A673 (cell line): Measurements from ENCODE around the gene DYRK1A. TPM values are rescaled to one million over a fixed set of nuclear protein-coding genes. Genes with fewer than 3 reads are reported as not detected.

Source experiments
- BruUV-seq: library from RNA; stranded (reverse); fragments of 400-500 nt; replicated peaks from 2 replicates; lab custom pipeline; 2021; lab: Mats Ljungman, UMichigan
- CTCF ChIA-PET: fragments of 300-600 bp; sonication (Branson Sonifier 250); formaldehyde crosslinking; loops from one replicate; lab custom pipeline; 2022; ENCODE audit warnings: antibody characterized with exemption; lab: Charles Lee
- POLR2A ChIA-PET: fragments of 300-600 bp; sonication (Branson Sonifier 250); formaldehyde crosslinking; loops from one replicate; lab custom pipeline; 2022; ENCODE audit warnings: antibody characterized with exemption; ENCODE audit not compliant: low non-redundant PET; lab: Charles Lee
- DNase-seq: peaks from one replicate; pipeline ENCODE4 v3.0.0-alpha.2; 2015; ENCODE audit warnings: low spot score
- H3K27ac ChIP-seq: fragments of 200-600 bp; sonication (generic); 2 replicates; pipeline ENCODE4 v1.5.1; 2016; ENCODE audit warnings: mixed run types, low read depth, mild to moderate bottlenecking, mixed read lengths, antibody characterized with exemption, low read length; ENCODE audit not compliant: poor library complexity, severe bottlenecking
- H3K27me3 ChIP-seq: fragments of 200-600 bp; sonication (generic); replicated peaks from 2 replicates; pipeline ENCODE4 v1.6.1; 2017; ENCODE audit warnings: mixed run types, low read depth, mild to moderate bottlenecking, mixed read lengths, antibody characterized with exemption, low read length; ENCODE audit not compliant: insufficient read depth, poor library complexity
- H3K36me3 ChIP-seq: fragments of 200-600 bp; sonication (generic); 2 replicates; pipeline ENCODE4 v1.6.1; 2016; ENCODE audit warnings: mixed run types, mild to moderate bottlenecking, mixed read lengths, antibody characterized with exemption, low read length; ENCODE audit not compliant: insufficient read depth, poor library complexity, severe bottlenecking
- H3K4me1 ChIP-seq: fragments of 200-600 bp; sonication (generic); 2 replicates; pipeline ENCODE4 v1.6.1; 2017; ENCODE audit warnings: mixed run types, mild to moderate bottlenecking, mixed read lengths, antibody characterized with exemption, low read length; ENCODE audit not compliant: insufficient read depth, poor library complexity, severe bottlenecking
- H3K4me3 ChIP-seq: fragments of 200-600 bp; sonication (generic); 2 replicates; pipeline ENCODE4 v1.5.1; 2016; ENCODE audit warnings: low read depth, mixed run types, mild to moderate bottlenecking, mixed read lengths, low read length; ENCODE audit not compliant: poor library complexity, severe bottlenecking
- H3K9me3 ChIP-seq: fragments of 200-600 bp; sonication (generic); 2 replicates; pipeline ENCODE4 v1.6.1; 2016; ENCODE audit warnings: mixed run types, low read depth, mild to moderate bottlenecking, mixed read lengths, antibody characterized with exemption, low read length; ENCODE audit not compliant: poor library complexity, severe bottlenecking
- EZH2 ChIP-seq: fragments of 200-600 bp; sonication (generic); IDR thresholded peaks from 2 replicates; pipeline ENCODE4 v1.6.1; 2017; ENCODE audit warnings: borderline replicate concordance, low read depth, mild to moderate bottlenecking, mixed read lengths, antibody characterized with exemption, low read length; ENCODE audit not compliant: poor library complexity, severe bottlenecking
- intact Hi-C: fragments of 100-400 bp; cut with micrococcal nuclease; formaldehyde crosslinking; loops from one replicate; pipeline ENCODE4 v1.10.0; 2022; ENCODE audit not compliant: unreplicated experiment
- total RNA-seq: library from RNA; stranded (reverse); gene quantifications from 2 replicates; pipeline ENCODE4 v1.2.3, GENCODE V29; 2021
- TF ChIP-seq, protein P1 (sequence below): fragments of 300-800, 200-600 bp; sonication (generic); conservative IDR thresholded peaks from 2 replicates; pipeline ENCODE4 v1.5.1; 2017; ENCODE audit warnings: low read depth, mild to moderate bottlenecking, antibody characterized with exemption, low read length, moderate library complexity, mixed read lengths

Gene DYRK1A
- total RNA-seq, 1 experiment from 2014 or later, result 70.5 TPM

DNA sequence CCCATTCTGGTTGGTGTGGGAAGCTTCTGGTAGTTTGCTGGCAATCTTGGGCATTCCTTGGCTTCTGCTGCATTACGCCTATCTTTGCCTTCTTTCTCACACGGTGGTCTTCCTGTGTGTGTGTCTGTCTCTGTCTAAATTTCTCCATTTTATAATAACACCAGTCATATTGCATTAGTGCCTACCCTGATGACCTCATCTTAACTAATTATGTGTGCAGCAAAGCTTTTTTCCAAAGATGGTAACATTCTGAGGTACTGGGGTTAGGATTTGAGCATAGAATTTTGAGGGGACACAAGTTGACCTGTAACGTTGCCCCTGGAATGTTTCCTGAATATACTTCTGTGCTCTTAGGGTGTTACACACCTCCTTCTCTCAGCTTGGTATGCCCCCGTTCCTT, 77.1 kb downstream of the DYRK1A start:
- Histone ChIP-seq H3K4me1 (peaks cover 24% of the 10 kb centered on the region), H3K27ac (no peak overlapping the region), H3K9me3 (no peaks in the 10 kb centered on the region), H3K36me3 (no peaks in the 10 kb centered on the region), H3K4me3 (no peak overlapping the region), H3K27me3 (no peaks in the 10 kb centered on the region)
- POLR2A ChIA-PET, result no interaction called here
- TF ChIP-seq, protein P1, sequence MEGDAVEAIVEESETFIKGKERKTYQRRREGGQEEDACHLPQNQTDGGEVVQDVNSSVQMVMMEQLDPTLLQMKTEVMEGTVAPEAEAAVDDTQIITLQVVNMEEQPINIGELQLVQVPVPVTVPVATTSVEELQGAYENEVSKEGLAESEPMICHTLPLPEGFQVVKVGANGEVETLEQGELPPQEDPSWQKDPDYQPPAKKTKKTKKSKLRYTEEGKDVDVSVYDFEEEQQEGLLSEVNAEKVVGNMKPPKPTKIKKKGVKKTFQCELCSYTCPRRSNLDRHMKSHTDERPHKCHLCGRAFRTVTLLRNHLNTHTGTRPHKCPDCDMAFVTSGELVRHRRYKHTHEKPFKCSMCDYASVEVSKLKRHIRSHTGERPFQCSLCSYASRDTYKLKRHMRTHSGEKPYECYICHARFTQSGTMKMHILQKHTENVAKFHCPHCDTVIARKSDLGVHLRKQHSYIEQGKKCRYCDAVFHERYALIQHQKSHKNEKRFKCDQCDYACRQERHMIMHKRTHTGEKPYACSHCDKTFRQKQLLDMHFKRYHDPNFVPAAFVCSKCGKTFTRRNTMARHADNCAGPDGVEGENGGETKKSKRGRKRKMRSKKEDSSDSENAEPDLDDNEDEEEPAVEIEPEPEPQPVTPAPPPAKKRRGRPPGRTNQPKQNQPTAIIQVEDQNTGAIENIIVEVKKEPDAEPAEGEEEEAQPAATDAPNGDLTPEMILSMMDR, result no peak
- TF ChIP-seq EZH2, result no peak
- intact Hi-C loops, result no loop called here
- CTCF ChIA-PET, result no interaction called here
- peak; percentile 32 for DNase-seq
- BruUV-seq, result no TSS peak

DNA sequence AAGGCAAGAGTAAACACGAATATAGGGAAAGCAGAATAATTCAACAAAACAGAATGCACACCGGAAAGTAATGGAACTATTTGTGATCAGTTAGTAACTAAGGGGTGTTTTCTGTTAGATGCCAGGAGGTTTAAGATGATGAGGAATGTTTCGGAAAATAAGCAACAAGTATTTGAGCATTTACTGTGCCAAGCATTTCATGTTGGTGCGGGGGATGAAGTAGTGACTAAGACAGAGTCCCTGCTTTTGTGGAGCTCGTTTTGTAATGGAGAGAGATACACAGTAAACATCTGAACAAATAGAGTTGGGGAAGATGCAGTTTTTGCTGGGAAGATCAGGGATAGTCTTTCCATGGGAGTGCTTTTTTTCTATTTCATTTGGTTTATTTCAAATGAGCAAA, 78.7 kb downstream of the DYRK1A start:
- no peak for DNase-seq
- Histone ChIP-seq H3K4me3 (no peak overlapping the region), H3K9me3 (no peaks in the 10 kb centered on the region), H3K4me1 (peaks cover 30% of the 10 kb centered on the region), H3K27ac (peak overlapping the region; percentile 7), H3K27me3 (no peaks in the 10 kb centered on the region), H3K36me3 (no peaks in the 10 kb centered on the region)
- no peak for TF ChIP-seq EZH2
- TF ChIP-seq, protein P1, result no peak
- BruUV-seq, result no TSS peak
- ChIA-PET CTCF (no interaction called here), POLR2A (no interaction called here)
- intact Hi-C loops, result no loop called here

DNA sequence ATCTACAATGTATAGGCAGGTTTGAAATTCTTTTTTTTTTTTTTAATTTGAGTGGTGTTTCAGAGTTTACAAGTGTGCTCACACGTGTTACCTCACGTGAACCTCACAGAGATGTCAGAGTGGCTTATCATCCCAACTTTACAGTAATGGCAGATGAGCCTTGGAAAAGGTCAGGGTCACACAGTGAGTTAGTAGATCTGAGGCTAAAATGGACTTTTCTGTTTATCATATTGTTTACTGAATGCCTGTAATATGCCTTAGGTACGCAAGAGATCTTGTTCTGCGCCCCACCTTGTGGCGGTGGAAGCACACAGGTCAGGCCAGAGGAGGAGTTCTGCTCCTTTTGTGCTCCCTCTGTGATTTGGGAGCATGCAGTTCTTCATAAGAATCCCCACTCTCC, 80.0 kb downstream of the DYRK1A start:
- CTCF ChIA-PET, result interaction anchor here (0.7 kb wide), 1 partner anchor 12 kb away, joined by 3 read pairs; no protein-coding TSS in a partner anchor

More for the DNA sequence above, 80.0 kb downstream of the DYRK1A start:
- Histone ChIP-seq H3K9me3 (no peaks in the 10 kb centered on the region), H3K4me1 (peaks cover 35% of the 10 kb centered on the region), H3K27ac (no peak overlapping the region), H3K27me3 (no peaks in the 10 kb centered on the region), H3K36me3 (no peaks in the 10 kb centered on the region), H3K4me3 (no peak overlapping the region)
- TF ChIP-seq, protein P1, result no peak
- TF ChIP-seq EZH2, result no peak
- no peak for DNase-seq
- BruUV-seq, result no TSS peak
- intact Hi-C loops, result no loop called here
- POLR2A ChIA-PET, result no interaction called here
